SKM-1 (cell line): ENCODE measurements around the gene ULBP2.
"Not testable (repeated sequence)": the region's sequence is repeated elsewhere in the genome, so short reads cannot be mapped to it uniquely, and the experiment has no call there.

Experiments
- DNase-seq: peaks from one replicate; lab custom pipeline; 2025; ENCODE audit not compliant: unreplicated experiment; lab: John Stamatoyannopoulos, UW

Gene ULBP2

DNA sequence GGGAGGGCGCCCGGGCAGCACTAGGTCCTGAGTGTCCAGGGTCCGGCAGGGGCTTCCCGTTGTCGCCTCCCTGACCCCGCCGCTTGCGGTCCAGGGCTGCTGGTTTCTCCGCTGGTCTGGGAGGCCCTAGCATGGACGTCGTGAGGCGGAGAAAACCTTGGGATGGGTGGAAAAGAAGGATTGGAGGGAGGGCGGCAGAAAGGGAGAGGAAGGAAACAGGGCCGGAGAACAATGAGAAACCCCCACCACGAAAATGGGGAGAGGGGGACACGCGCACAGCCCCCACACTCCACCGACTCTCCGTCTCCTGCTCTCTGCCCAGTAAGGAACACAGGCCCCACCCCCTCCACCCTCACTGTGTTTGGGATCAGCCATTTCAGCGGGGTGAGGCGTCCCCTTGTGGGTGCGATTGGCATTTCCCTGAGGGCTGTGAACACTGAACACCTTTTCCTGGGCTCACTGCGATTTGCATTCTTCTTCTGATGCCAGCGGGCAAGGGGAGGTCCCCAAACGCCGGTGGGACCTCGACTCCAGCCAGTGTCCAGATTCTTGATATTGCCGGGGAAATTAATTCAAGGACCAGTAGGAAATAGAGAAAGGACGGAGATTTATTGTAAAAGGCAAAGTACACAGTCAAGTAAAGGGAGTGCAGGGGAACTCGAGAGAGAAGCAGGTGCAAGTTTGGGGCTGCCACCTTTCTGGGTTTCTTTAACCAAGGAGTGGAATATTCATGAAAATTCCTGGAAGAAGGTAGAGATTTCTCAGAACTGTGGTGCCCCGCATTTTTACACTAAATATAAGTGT is 15.6 kb upstream of the ULBP2 start:
- peak; percentile 37 for DNase-seq

DNA sequence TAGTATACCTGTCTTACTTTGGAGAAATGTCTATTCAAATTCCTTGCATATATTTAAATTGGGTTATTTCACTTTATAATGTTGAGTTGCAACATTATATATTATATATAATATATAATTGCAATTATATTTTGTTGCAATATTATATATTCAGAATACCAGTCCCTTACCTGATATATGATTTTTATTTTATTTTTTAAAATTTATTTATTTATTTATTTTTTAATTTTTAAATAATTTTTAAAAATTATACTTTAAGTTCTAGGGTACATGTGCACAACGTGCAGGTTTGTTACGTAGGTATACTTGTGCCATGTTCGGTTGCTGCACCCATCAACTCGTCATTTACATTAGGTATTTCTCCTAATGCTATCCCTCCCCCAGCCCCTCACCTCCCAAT is 14.8 kb upstream of the ULBP2 start:
- not testable (repeated sequence) for DNase-seq

DNA sequence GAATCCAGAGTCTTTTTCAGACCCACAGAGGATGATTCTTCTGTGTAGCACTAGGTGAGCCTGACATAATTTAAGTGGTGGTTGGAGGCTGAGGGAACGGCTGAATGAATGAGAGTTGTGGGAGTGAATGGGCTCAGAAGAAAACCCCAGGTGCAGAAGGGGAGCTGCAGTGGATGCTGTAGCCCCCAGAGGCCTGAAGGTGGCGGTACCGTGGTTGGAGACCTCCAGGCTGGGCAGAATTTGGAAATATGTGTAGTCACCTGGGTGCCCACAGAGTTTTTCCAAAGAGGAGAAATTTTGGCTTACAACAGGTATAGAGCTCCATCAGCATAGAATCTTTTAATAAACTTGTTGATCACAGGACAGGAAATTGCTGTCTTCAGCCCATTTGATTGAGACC is 12.4 kb upstream of the ULBP2 start:
- no peak for DNase-seq

DNA sequence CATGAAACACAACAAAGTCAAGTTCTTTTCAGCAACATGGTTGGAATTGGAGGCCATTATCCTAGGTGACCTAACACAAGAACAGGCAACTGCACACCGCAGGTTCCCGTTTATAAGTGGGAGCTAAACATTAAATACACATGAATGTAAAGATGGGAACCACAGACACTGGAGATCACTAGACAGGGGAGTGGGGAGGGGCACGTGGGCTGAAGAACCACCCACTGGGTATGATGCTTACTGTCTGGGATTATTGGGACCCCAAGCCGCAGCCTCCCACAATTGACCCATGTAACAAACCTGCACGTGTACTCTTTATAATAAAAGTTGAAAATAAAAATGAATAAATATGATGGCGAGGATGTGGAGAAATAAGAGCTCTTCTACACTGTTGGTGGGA is 10.3 kb upstream of the ULBP2 start:
- DNase-seq, result no peak

DNA sequence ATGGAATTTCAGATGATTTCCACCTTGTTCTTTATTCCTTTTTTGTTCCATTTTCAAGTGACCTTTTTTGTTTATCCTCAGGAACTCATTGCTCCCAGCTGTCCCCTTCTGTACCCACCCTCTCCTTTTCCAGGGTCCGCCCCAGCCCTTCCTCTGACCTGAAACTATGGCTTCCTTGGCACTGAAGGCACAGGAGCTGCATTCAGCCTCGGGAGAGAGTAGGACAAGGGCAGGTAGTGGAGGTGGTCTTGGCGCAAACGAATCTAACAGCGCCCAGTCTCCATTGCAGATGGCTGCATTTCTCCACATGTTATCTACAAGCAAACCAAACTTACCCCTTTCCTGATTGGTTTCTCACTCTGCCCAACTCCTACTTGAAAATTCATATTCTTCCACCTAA is 8.8 kb upstream of the ULBP2 start:
- no peak for DNase-seq

DNA sequence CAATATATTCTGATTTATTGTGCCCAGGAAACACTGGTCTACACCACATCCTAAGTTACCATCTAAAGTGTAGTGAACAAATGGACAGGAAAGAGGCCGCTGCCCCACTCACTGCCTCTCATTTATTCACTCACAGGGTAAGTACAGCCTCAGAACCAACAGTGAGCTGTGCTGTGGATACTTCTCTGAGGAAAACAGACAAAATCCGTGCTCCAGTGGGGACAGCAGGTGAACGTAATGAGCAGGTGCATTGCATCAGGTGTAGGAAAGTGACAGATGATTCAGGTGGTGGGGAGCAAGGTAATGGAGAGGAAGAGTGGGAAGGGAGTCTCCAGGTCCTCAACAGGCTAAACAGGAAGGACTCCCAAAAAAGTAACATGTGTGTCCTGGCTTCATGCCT is 8.4 kb upstream of the ULBP2 start:
- no peak for DNase-seq

DNA sequence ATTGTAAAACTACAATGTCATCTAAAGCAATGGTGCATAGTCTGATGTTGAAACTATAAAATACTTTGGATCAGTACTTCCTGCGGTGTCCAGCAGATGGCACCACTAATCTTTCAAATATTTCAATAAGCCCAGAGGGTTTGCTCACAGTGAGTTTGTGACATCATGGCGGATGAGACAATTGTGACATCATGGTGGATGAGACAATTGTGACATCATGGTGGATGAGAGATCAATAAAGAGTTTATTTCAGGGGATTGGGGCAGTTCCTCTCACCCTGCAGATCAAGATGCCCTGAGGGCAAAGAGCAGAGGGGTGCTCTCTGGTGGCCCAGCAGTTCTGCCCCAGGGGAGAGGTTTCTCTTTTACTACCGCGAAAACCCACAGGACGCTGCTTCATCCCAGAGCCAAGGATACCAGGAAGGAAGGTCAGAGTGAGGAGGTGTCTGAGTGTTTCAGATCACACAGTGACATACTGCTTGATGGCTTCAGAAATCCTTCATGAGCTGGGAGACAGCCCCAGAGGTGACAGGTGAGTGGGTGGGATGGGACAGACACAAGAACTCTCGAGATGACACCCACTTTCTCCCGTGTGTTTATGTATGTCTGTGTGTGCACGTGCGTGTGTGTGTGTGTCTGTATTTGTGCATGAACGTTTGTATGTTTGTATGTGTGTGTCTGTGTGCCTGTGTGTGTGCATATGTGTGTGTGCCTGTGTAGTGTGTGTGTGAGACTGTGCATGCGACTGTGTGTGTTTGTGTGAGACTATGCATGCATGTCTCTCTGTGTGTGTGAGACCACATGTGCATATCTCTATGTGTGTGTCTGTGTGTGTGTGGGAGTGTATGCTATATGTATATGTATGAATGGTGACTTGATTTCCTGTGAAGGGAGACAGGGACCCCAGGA is 7.3 kb upstream of the ULBP2 start:
- peak; percentile 52 for DNase-seq

DNA sequence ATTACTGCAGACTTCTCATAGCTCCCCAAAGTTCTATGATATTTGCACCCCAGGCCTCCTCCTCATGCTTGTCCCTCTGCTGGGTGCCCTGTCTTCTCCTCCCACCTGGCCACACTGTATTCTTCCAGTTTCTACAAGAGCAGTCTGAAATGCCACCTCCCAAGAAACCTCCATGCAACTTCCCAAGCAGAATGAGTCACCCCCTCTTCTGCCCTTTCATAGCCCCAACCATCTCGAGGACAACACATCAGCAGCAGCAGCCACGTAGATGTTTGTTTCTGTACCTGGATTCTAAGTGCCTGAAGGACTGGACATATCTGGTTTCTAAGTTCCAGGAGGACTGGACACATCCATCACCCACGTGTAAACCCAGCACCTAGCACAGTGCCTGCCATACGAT is 6.6 kb upstream of the ULBP2 start:
- DNase-seq, result no peak

DNA sequence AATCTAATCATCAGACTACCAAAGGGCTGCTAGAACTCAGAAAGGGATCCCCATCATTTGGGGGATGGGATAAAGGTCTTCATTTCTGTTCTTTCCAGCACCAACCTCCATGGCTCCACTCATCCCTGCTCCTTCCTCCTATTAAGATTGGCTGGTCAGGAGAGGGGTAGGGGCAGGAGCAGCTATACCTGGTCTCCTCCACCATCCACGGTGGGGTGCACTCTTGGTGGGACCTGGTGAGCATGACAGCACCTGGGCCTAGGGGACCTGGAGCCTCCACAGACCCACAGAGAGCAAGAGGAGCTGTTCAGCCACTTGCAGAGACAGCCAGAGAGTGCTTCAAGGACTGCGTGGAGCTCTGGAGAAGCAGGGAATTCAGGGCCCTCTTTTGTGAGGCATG is 6.1 kb upstream of the ULBP2 start:
- DNase-seq, result no peak

DNA sequence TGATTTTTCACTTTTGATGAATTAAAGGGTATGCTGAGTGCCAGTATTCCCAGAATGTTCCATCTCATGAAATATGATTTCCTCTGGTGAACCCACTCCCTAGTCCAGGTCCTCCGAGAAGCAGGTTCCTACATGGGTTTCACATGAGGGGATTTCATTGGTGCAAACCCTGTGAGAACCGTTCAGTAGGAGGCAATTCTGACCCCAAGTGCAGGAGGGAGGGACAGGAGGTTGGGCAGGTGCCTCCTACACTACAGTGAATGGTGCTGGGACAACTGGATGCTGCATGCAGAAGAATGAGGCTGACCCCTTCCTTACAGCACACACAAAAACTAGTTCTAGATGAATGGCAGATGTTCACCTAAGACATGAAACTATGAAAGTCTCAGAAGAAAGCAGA is 5.1 kb upstream of the ULBP2 start:
- no peak for DNase-seq

DNA sequence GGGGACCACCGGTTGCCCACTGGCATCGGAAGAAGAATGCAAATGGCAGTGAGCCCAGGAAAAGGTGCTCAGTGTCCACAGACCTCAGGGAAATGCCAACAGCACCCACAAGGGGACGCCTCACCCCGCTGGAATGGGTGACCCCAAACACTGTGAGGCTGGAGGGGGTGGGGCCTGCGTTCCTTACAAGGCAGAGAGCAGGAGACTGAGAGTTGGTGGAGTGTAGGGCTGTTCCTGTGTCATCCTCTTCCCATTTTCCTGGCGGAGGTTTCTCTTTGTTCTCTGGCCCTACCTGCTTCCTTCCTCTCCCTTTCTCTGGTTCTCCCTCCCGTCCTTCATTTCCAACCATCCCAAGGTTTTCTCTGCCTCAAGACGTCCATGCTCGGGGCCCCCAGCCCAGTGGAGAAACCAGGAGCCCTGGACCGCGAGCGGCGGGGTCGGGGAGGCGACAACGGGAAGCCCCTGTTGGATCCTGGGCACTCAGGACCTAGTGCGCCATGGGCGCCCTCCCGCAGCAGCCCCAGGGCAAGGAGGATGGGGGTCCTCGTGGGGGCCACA is 3.7 kb upstream of the ULBP2 start:
- not testable (repeated sequence) for DNase-seq

DNA sequence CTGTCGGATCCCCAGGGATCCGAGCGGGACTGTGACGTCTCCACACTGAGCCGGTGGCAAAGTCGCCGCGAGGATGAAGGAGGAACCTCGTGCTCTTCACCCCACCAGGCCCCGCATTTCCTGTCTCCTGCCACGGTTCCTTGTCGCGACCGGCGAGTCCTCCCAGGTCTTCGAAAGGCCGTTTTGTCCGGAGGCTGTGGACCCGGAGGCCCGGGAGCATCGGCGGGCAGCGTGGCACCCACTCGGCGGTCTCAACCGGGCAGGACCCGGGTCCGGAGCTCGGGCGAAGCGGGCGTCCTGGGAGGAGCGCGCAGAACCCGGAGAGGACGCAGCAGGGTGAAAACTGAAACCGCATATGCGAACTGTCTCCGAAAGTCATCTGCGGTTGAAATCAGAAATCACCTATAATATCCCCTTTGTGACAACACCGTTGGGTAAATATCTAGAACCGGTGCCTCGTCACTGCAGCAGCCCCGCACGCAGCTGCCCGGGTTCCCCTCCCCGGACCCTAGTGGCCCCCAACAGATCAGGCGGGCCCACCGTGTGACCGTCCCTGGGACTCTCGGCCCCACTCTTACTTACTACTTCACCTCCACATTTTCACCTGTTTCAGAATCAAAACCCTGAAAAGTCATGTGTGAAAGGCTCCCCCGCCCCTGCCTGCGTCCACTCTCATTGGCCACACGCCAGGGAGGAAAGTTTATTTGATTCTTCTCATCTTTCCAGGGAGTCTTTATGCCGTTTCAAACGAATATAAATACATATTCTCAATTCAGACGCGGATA is 3.1 kb upstream of the ULBP2 start:
- DNase-seq, result no peak

DNA sequence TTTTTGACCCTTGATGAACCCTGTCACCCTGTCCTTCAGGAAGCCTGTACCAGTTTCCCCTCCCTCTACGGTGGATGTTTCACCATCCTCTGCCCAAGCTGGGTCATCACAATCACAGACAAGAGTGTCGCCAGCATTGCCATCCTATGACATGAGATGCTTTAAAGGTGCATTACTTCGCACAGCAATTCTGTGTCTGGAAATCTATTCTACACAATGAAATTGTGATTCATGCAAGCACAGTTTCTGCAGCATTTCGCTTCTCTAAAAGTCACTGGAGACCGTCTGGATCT is 2.5 kb upstream of the ULBP2 start:
- no peak for DNase-seq

DNA sequence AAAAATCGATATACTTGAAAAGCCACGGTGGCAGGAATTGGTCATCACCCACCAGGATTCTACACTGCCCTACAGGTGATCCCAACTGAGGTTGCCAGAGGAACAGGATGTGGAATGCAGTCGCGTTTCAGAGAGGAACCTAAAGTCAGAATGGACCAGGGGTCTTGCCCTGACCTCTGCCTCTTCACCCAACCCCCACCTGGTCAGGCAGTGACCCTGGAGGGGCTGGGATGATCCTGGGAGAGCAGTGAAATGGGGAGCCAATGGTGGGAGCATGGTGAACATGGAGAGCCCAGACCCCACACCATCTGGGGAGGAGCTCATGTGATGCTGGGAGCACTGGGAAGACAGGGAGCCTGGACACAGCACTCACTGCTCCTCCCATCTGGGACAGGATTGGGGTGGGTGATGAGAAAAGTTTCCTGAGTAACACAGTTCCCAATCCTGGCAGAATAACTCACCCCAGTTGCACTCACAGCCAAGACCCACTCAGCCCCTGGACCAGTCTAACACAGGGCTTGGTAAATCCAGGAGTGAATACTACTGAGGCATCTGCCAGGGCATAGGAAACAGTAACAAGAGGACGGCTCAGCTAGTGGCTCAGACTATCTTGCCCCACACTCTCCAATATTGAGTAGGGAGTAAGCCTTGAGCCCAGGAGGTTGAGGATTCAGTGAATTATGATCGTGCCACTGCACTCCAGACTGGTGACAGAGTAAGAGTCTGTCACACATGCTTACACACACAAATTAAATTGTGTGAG is 1.7 kb upstream of the ULBP2 start:
- no peak for DNase-seq

DNA sequence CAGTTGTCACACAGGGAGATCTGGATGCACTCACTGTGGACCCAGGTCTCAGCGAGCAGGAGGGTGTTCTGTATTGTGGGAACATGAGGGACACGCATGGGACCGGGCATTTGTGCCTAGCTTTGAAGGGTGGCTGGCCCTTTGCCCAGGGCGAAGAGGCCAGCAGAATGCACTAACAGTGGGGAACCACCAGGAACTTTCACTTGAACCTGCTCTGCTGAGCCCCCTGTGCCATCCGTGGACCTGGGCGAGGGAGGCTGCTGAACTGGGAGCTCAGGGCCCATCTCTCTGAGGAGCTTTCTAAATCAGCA is 1.2 kb upstream of the ULBP2 start:
- DNase-seq, result no peak

DNA sequence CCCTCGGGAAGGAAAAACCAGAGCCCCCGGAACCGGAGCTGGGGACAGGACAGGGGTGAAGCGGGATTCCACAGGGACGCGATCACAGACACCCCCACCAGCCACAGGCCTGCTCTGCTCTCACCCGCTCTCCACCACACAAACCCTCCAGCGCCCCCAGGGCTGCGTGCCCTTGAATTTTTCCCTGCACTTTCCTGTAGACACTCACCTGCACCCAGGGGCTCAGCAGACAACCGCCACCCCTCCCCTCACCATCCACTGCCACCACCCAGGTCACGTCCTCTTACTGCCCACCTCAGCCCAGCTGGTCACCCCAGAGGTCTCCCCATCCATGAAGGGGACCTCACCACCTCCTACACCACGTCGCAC is 631 bp downstream of the ULBP2 start:
- no peak for DNase-seq

DNA sequence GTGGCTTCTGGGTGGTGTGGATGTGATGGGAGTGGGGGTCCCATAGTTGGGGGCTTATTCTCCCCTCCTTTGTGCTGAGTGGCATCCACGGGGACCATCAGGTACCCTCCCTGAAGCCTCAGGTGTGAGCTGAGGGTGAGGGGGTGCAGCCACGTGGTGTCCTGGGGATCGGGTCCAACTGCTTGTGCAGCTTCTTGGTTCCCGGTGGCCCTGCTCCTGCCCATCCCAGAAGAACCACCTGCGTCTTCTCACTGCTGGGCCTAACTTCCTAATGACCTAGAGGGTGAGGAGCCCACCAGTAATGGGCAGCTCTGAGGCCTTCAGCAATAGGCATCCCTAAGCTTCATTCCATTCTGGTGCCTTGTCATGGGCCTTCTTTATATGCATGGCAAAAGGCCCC is 1.5 kb downstream of the ULBP2 start:
- DNase-seq, result not testable (repeated sequence)

DNA sequence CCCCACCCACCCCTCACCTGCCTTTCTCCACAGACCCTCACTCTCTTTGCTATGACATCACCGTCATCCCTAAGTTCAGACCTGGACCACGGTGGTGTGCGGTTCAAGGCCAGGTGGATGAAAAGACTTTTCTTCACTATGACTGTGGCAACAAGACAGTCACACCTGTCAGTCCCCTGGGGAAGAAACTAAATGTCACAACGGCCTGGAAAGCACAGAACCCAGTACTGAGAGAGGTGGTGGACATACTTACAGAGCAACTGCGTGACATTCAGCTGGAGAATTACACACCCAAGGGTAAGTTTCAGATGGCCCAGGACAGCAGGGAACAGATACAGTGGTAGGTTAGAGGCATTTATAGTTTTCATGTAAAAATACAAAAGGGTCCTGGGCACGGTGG is 3.5 kb downstream of the ULBP2 start:
- not testable (repeated sequence) for DNase-seq

DNA sequence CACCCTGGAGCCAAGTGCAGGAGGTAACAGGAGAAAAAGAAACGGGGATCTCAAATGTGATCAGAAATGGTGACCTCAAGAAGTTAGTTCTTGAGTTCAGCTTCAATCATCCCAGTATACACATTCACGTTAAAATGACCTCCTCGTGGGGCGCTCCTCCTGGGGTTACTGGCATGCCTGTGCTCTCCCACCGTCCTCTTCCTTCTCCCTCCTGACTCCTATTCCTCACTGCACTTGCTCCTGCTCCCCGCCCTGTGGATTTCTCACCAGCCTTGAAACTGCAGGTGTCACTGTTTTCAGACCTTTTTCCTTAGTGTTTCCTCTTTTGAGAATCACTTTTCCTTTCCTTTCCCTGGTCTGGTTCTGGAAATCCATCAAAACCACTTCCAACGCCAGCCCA is 4.8 kb downstream of the ULBP2 start:
- DNase-seq, result not testable (repeated sequence)

DNA sequence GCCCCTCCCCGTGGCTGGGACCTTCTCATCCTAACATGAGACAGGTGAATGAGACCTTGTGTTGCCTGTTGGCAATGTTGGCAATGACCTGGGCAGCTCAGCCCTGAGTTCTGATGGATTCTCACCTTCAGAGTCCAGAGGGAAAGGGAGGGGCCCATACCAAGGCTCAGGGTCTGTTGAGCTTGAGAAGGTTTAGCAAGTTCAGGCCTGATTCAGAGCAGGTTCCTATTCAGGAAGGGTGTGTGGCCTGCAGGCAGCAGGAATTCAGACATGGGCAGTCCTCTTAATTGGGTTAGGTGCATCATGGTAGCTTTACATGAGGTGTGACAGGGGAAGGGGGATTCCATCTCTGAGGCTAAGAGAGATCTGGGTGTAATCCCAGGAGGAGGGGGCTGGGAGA is 5.7 kb downstream of the ULBP2 start:
- DNase-seq, result not testable (repeated sequence)

DNA sequence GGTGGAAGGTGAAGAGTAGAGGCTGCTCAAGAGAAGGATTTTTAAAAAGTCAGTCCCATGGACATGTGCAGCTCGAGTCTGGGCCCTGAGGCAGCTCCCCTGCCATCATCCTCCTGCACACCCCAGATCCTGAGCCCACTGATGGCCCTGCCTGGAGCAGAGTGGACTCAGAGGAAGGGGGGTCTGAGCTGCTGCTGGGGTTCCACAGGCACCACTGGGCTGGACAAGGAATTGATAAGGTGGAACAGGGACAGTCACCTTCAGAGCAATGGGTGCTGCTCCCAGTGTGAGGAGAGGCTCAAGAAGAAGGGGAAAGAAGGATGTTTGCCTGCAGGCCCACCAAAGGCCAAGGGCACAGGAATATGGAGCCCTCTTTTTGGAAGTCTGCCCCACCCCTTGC is 6.2 kb downstream of the ULBP2 start:
- no peak for DNase-seq
